Activated T-cell treated with anti-CD3 and anti-CD28 coated beads, Interleukin-2, amount 50 U/mL, for 72 hours (primary cell): ENCODE measurements around the gene IKZF1. TPM values are rescaled to one million over a fixed set of nuclear protein-coding genes. Genes with fewer than 3 reads are reported as not detected.

Experiments
- ATAC-seq, 2 donors: fragments of 150-1000 bp; cut with Tn5 transposase; replicated peaks in 1 of 2; 2 replicates each; pipeline ENCODE4 v1.10.0; 2021; ENCODE audit warnings: moderate library complexity in 2 of 2, mild to moderate bottlenecking in 1 of 2
- DNase-seq, 2 donors: peaks; one replicate each; pipeline ENCODE4 v3.0.0; 2021 to 2022; ENCODE audit warnings: mixed read lengths in 1 of 2
- H3K27ac Mint-ChIP-seq: one replicate; pipeline ENCODE4 v1.8.0; 2022; ENCODE audit warnings: mild to moderate bottlenecking, moderate library complexity, mixed read lengths
- H3K27me3 Mint-ChIP-seq: one replicate; pipeline ENCODE4 v1.8.0; 2022; ENCODE audit warnings: low read depth, mixed read lengths
- H3K36me3 Mint-ChIP-seq, 2 donors: one replicate each; pipeline ENCODE4 v1.8.0; 2022; ENCODE audit warnings: mixed read lengths in 2 of 2, mild to moderate bottlenecking in 1 of 2; ENCODE audit not compliant: insufficient read depth in 2 of 2
- H3K4me1 Mint-ChIP-seq: one replicate; pipeline ENCODE4 v1.8.0; 2022; ENCODE audit warnings: low read depth, mixed read lengths
- H3K4me3 Mint-ChIP-seq, 2 donors: one replicate each; pipeline ENCODE4 v1.8.0; 2022; ENCODE audit warnings: mild to moderate bottlenecking in 2 of 2, mixed read lengths in 2 of 2, moderate library complexity in 2 of 2
- H3K9me3 Mint-ChIP-seq, 2 donors: one replicate each; pipeline ENCODE4 v1.8.0; 2022; ENCODE audit warnings: mixed read lengths in 2 of 2
- total RNA-seq, 2 donors: library from RNA; stranded (reverse); gene quantifications; one replicate each; pipeline ENCODE4 v1.2.3, GENCODE V29; 2022

IKZF1 gene
- total RNA-seq, 2 donors from 2014 or later, result 427 to 504 TPM

GRCh38 chr7:50394315-50394714 is 89.8 kb downstream of the IKZF1 start:
- Mint-ChIP-seq H3K4me3 (peak overlapping the region; percentile 76 to 84), H3K36me3 (peaks cover 32 to 50% of the 10 kb centered on the region in 2 donors), H3K9me3 (no peaks in the 10 kb centered on the region), H3K27ac (peak overlapping the region; percentile 96), H3K27me3 (no peaks in the 10 kb centered on the region), H3K4me1 (peaks cover 92% of the 10 kb centered on the region)
- ATAC-seq, result no peak
- DNase-seq, result no peak

- Mint-ChIP-seq H3K4me1 (peaks cover 85% of the 10 kb centered on the region), H3K27me3 (no peaks in the 10 kb centered on the region), H3K4me3 (peak overlapping the region; percentile 83 to 86), H3K36me3 (peaks cover 41 to 66% of the 10 kb centered on the region in 2 donors), H3K27ac (peak overlapping the region; percentile 98), H3K9me3 (no peaks in the 10 kb centered on the region)
- peak; percentile 47 to 51 for ATAC-seq
- no peak for DNase-seq
Measured at GRCh38 chr7:50396856-50397255, 92.3 kb downstream of the IKZF1 start.

- Mint-ChIP-seq H3K4me3 (peak overlapping the region; percentile 38 to 86), H3K36me3 (peaks cover 39 to 66% of the 10 kb centered on the region in 2 donors), H3K9me3 (no peaks in the 10 kb centered on the region), H3K27ac (peak overlapping the region; percentile 98), H3K27me3 (no peaks in the 10 kb centered on the region), H3K4me1 (peaks cover 85% of the 10 kb centered on the region)
- ATAC-seq (peak; percentile 42 to 43), DNase-seq (peak; percentile 53 to 59)
Measured at GRCh38 chr7:50397320-50397970, 92.9 kb downstream of the IKZF1 start.

- peaks cover 85% of the 10 kb centered on the region for H3K4me1 Mint-ChIP-seq
- H3K27me3 Mint-ChIP-seq, result no peaks in the 10 kb centered on the region
- ATAC-seq, result peak in 1 of 2 donors; percentile 14
- peak in 1 of 2 donors; percentile 47 for DNase-seq
- peak overlapping the region; percentile 54 to 86 for H3K4me3 Mint-ChIP-seq
- peak overlapping the region; percentile 98 for H3K27ac Mint-ChIP-seq
- H3K9me3 Mint-ChIP-seq, result no peaks in the 10 kb centered on the region
- peaks cover 34 to 64% of the 10 kb centered on the region in 2 donors for H3K36me3 Mint-ChIP-seq
Measured at GRCh38 chr7:50397971-50398324, 93.4 kb downstream of the IKZF1 start.

GRCh38 chr7:50399206-50399605 is 94.7 kb downstream of the IKZF1 start:
- DNase-seq (no peak), ATAC-seq (no peak)
- peaks cover 85% of the 10 kb centered on the region for H3K4me1 Mint-ChIP-seq
- peak overlapping the region; percentile 98 for H3K27ac Mint-ChIP-seq
- no peaks in the 10 kb centered on the region for H3K9me3 Mint-ChIP-seq
- H3K36me3 Mint-ChIP-seq, result peaks cover 25 to 61% of the 10 kb centered on the region in 2 donors
- no peak overlapping the region for H3K4me3 Mint-ChIP-seq
- no peaks in the 10 kb centered on the region for H3K27me3 Mint-ChIP-seq

- Mint-ChIP-seq H3K27ac (no peak overlapping the region), H3K4me3 (no peak overlapping the region), H3K4me1 (peaks cover 85% of the 10 kb centered on the region), H3K36me3 (peaks cover 23 to 61% of the 10 kb centered on the region in 2 donors), H3K27me3 (no peaks in the 10 kb centered on the region), H3K9me3 (no peaks in the 10 kb centered on the region)
- ATAC-seq (no peak), DNase-seq (no peak)
Measured at GRCh38 chr7:50399635-50400034, 95.1 kb downstream of the IKZF1 start.

- H3K36me3 Mint-ChIP-seq, result peaks cover 23 to 61% of the 10 kb centered on the region in 2 donors
- H3K4me3 Mint-ChIP-seq, result no peak overlapping the region
- no peaks in the 10 kb centered on the region for H3K27me3 Mint-ChIP-seq
- no peaks in the 10 kb centered on the region for H3K9me3 Mint-ChIP-seq
- ATAC-seq (no peak), DNase-seq (no peak)
- no peak overlapping the region for H3K27ac Mint-ChIP-seq
- H3K4me1 Mint-ChIP-seq, result peaks cover 86% of the 10 kb centered on the region
Measured at GRCh38 chr7:50400114-50400513, 95.6 kb downstream of the IKZF1 start.

- Mint-ChIP-seq H3K36me3 (peaks cover 14 to 41% of the 10 kb centered on the region in 2 donors), H3K9me3 (no peaks in the 10 kb centered on the region), H3K4me1 (peaks cover 92% of the 10 kb centered on the region), H3K27ac (no peak overlapping the region), H3K27me3 (no peaks in the 10 kb centered on the region), H3K4me3 (no peak overlapping the region)
- DNase-seq, result no peak
- ATAC-seq, result no peak
Measured at GRCh38 chr7:50404392-50404791, 99.9 kb downstream of the IKZF1 start.

- H3K9me3 Mint-ChIP-seq, result no peaks in the 10 kb centered on the region
- DNase-seq (no peak), ATAC-seq (no peak)
- H3K36me3 Mint-ChIP-seq, result peaks cover 11 to 34% of the 10 kb centered on the region in 2 donors
- H3K27ac Mint-ChIP-seq, result peak overlapping the region; percentile 82
- H3K4me3 Mint-ChIP-seq, result no peak overlapping the region
- no peaks in the 10 kb centered on the region for H3K27me3 Mint-ChIP-seq
- H3K4me1 Mint-ChIP-seq, result peaks cover 99% of the 10 kb centered on the region
Measured at GRCh38 chr7:50405221-50405620, 100.7 kb downstream of the IKZF1 start.

GRCh38 chr7:50406935-50407334 is 102.4 kb downstream of the IKZF1 start:
- no peak for DNase-seq
- peaks cover 3 to 18% of the 10 kb centered on the region in 2 donors for H3K36me3 Mint-ChIP-seq
- H3K27me3 Mint-ChIP-seq, result no peaks in the 10 kb centered on the region
- peak in 1 of 2 donors; percentile 18 for ATAC-seq
- H3K4me3 Mint-ChIP-seq, result peak overlapping the region; percentile 6 to 8
- H3K4me1 Mint-ChIP-seq, result peaks cover 99% of the 10 kb centered on the region
- H3K9me3 Mint-ChIP-seq, result no peaks in the 10 kb centered on the region
- no peak overlapping the region for H3K27ac Mint-ChIP-seq

GRCh38 chr7:50409856-50410745 is 105.6 kb downstream of the IKZF1 start:
- no peak for DNase-seq
- Mint-ChIP-seq H3K27ac (peak overlapping the region; percentile 64), H3K27me3 (no peaks in the 10 kb centered on the region), H3K36me3 (peaks cover 0 to 2% of the 10 kb centered on the region in 2 donors), H3K9me3 (no peaks in the 10 kb centered on the region), H3K4me3 (peak overlapping the region; percentile 43 to 48), H3K4me1 (peaks cover 69% of the 10 kb centered on the region)
- ATAC-seq, result peak; percentile 21 to 28

- ATAC-seq, result peak in 1 of 2 donors; percentile 8
- no peaks in the 10 kb centered on the region for H3K36me3 Mint-ChIP-seq
- peak overlapping the region in 1 of 2 donors; percentile 39 for H3K4me3 Mint-ChIP-seq
- H3K27ac Mint-ChIP-seq, result no peak overlapping the region
- H3K4me1 Mint-ChIP-seq, result peaks cover 70% of the 10 kb centered on the region
- H3K27me3 Mint-ChIP-seq, result no peaks in the 10 kb centered on the region
- no peaks in the 10 kb centered on the region for H3K9me3 Mint-ChIP-seq
- no peak for DNase-seq
Measured at GRCh38 chr7:50411332-50411731, 106.8 kb downstream of the IKZF1 start.

GRCh38 chr7:50412973-50413372 is 108.5 kb downstream of the IKZF1 start:
- H3K27me3 Mint-ChIP-seq, result no peaks in the 10 kb centered on the region
- no peaks in the 10 kb centered on the region for H3K9me3 Mint-ChIP-seq
- ATAC-seq (no peak), DNase-seq (no peak)
- H3K4me1 Mint-ChIP-seq, result peaks cover 70% of the 10 kb centered on the region
- H3K27ac Mint-ChIP-seq, result peak overlapping the region; percentile 76
- H3K4me3 Mint-ChIP-seq, result no peak overlapping the region
- no peaks in the 10 kb centered on the region for H3K36me3 Mint-ChIP-seq
